GM19193 (cell line): ENCODE data around the gene WWOX.

Experiments used
- POLR2A ChIP-seq: IDR thresholded peaks from 4 replicates; pipeline ENCODE4 v1.6.1; 2011; ENCODE audit not compliant: insufficient read depth, insufficient read length; ENCODE audit errors: extremely low read depth

Gene WWOX

GRCh38 chr16:79006206-79006605 is 906.8 kb downstream of the WWOX start:
- TF ChIP-seq POLR2A: no peak

DNA sequence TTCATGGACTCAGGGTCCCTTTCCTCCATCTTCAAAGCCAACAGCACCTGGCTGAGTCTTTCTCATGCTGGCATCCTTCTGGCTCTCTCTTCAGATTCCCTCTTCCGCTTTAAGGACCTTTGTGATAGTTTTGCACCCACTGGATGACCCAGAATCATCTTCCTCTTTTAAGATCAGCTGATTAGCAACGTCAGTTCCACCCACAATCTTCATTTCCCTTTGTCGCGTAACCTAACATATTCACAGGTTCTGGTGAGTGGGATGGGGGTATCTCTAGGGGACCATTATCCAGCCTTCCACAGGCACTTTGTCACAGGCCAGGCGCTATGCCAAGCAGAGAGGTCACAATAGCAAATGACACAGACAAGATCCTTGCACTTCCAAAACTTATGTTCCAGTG is 907.3 kb downstream of the WWOX start:
- TF ChIP-seq POLR2A: no peak

DNA sequence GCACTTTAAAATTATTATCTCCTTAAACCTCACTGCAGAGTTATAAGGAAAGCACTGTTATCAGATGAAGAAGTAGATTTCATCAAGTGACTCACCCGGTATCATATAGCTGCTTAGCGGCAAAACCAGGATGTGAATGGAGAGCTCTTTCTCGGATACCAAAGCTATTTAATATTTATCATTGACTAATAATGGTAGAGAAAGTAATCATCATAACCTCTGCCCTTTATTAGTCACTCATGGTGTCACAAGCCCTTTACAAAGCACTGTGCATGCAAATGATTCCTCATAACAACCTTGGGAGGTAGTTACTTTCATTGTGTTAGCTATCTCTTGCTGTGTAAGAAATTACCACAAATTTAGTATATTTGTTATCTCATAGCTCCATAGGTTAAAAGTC is 908.2 kb downstream of the WWOX start:
- TF ChIP-seq POLR2A: no peak

DNA sequence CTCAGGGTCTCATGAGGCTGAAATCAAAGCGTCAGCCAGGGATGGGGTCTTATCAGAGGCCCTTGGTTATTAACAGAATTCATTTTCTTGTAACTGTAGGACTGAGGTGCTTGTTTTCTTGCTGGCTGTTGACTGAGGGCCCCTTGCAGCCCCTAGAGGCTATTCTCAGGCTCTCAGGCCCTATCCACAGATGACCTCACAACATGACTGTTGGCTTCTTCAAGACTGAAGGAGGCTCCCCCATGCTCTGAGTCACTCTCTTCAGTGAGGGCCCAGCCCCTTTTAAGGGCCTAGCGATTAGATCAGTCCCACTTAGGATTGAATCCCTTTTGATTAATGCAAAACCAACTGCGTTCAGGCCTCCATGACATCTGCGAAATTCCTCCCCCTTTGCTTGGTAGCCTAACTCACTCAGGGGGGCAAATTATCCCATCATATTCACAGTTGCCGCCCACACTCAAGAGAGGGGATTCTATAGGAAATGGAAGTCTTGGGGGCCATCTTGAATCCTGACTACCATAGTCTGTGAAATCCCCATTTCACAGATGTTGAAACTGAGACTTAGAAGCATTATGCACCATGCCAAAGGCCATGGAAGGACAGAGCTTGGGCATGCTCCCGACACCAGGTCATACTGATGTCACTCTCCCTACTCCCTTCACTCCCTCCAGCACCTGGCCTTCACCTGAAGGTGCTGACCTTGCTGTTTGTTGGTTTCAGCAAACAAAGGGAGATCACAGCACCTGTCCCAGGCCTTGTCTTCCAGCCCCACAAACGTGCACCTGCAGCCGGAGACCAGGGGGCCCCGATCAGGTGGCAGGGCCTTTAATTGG is 908.8 kb downstream of the WWOX start:
- no peak for TF ChIP-seq POLR2A

GRCh38 chr16:79008869-79009179 is 909.4 kb downstream of the WWOX start:
- no peak for TF ChIP-seq POLR2A

DNA sequence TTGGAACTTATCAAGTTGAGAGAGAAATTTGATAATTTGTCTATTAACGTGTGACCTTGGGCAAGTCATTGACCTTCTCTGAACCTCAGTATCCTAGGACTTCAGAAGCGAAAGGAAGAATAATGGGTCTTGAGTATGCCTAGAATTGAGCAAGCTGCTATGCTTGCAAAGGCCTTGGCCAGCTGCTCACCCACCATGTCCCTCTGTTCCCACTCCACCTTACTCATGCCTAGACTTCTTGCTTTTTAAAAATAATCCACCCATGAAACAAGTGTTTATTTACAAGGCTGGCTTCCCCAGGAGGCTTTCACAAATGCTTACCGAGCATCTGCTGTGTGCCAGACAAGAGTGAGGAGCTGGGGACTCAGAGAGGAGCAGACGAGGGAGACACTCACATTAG is 910.4 kb downstream of the WWOX start:
- TF ChIP-seq POLR2A: no peak

DNA sequence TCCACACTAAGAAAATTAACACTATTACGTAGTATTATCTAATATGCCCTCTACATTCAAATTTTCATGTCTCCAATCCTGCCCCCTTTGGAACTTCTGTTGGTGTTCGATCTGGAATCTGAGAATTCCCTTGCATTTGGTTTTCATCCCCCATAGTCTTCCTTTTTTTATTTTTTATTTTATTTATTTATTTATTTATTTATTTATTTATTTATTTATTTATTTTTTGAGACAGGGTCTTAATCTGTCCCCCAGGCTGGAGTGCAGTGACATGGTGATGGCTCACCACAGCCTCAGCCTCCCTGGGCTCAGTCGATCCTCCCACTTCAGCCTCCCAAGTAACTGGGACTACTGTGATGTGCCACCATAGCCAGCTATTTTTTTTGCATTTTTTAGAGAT is 911.8 kb downstream of the WWOX start:
- no peak for TF ChIP-seq POLR2A

DNA sequence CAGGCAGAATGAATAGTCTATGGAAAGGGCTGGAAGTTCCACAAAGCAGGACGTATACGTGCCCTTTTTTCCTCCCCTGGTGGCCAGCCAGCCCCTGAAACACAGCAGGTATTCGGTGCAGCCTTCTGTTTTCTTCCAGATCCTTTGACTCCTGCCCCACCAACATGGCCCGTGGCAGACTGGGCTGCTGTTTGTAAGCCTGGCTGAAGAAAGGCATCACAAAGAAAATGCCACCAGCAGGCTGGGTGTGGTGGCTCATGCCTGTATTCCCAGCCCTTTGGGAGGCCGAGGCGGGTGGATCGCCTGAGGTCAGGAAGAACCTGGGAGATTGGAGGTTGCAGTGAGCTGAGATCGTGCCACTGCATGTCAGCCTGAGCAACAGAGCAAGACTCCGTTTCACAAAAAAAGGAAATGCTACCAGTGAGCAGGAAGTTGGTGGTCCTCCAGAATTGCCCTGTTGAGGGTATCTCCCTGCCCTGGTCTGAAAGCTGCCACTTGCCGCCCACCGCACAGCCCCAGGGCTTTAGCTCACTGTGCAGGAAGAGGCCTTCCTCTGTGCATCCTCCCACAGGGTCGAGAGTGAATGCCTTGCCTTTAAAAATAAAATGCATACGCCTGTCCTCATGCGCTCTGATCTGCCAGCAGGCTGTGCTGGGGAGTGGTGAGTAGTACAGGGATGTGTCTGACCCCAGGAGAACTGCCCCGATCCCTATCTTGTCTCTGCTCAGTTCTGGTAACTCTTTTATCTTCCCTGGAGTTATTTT is 913.4 kb downstream of the WWOX start:
- TF ChIP-seq POLR2A: no peak

- TF ChIP-seq POLR2A: no peak
Observed at GRCh38 chr16:79013930-79014660, 914.6 kb downstream of the WWOX start.

GRCh38 chr16:79018650-79019429 is 919.4 kb downstream of the WWOX start:
- TF ChIP-seq POLR2A: no peak

DNA sequence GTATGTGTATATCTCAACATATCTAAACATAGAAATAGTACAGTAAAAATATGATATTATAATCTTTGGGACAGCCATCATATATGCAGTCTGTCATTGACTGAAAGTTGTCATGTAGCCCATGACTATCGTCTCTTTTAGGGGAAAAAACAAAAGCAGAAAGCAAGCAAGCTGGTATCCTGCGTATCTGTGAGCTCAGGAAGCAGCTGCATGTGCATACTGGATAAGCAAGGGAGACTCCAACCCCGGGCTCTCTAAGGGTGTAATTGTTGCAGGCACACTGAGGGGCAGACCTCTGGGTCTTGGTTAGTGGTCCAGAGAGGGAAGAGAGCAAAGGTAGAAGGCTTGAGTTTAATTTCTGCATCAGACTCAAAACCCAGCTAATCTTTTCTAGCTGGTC is 920.0 kb downstream of the WWOX start:
- no peak for TF ChIP-seq POLR2A

DNA sequence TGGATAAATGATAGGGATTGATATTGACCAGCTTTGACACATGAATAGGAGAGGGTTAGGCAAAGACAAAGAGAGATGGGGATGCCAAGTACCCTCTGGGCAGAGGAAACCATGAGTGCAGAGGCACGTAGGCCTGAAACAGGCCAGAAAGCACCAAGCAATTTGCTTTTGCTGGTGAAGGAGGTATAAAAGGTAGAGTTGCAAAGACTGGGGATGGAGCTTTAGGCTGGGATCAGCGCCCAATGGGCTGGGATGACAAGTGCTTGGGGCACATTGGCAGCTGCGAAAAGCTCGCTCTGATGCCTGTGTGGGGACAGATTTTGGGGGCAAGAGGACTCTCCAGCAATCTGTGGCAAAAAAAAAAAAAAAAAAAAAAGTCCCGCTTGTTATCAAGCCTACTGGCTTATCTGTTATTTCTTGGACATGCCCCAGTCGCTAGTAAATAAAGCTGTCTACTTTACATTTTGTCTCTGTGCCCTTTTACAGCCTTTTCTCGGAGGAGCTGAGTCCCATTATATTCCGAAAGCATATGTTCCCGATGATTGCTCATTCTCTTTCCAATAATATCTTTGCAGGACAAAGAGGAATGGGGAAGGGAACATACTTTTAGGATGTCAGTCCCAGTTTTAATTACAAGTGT is 922.7 kb downstream of the WWOX start:
- TF ChIP-seq POLR2A: no peak

DNA sequence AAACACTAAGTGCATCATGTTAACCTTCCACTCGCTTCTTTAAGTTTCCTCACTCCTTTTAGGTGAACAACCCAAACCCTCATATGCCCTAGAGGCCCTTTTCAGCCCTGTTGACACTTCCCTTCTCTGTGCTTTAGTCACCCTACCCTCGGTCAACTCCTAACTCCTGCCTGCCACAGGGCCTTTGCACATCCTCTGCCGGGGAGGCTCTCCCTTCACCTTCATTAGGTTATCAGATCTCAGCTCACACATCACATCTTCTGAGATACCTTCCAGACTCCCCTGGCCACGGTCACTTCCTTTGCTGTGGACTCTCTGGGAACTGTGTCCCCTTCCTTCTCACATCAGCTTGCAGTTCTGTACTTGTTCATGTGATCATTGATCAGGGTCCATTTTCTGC is 926.7 kb downstream of the WWOX start:
- no peak for TF ChIP-seq POLR2A

DNA sequence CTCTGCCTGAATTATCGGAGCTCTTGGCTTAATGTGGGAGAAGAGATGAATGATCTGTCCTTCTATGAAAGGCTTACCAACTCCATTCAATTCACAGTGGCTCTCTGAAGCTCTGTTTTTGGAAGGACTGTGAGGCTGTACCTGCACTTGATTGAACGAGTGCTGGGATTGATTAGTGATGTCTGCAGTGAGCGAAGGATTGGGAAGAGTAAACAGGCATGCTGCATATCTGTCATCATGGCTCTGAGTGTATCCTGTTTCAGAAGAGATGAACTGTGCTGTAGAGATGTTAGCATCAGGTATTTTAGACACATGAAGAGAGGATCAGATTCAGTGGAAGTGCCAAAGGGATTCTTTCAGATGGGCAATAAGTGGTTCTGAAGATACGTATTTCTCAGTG is 937.1 kb downstream of the WWOX start:
- no peak for TF ChIP-seq POLR2A
